ENCODE data around the gene SULT1C3.

Gene SULT1C3

DNA sequence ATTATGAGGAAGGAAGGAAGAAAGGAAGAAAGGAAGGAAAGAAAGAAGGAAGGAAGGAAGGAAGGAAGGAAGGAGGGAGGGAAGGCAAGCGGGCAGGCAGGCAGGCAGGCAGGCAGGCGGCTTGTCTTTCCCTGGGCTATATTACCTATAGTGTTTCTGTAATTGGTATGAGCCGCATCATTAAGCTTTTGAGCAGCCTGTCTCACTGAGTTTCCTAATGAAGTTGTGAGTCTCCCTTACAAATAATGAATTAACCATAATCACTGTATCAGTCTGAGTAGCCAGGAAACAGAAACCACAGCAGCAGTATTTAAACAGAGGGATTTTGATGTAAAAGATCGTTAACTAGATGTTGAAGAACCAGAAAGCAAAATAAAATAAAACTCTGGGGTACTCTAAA lies 11.8 kb upstream of the SULT1C3 start:
- no peak overlapping the region for H2AFZ ChIP-seq (ENCODE audit: low read length)
- peaks cover 8 to 10% of the 10 kb centered on the region in 2 donors for H3K9me3 ChIP-seq (replicated peaks in 1 of 2; ENCODE audit: control insufficient read depth in 2 of 2, insufficient read depth in 1 of 2, low read depth in 1 of 2, low read length in 2 of 2)
- no peak overlapping the region for H2BK120ac ChIP-seq (ENCODE audit: low read depth, low read length)
- no peaks in the 10 kb centered on the region for H3K79me1 ChIP-seq (ENCODE audit: low read depth, low read length)
- H2BK15ac ChIP-seq (ENCODE audit: low read length) = no peak overlapping the region
- no peak overlapping the region for H2BK5ac ChIP-seq (ENCODE audit: low read length)
- no peak overlapping the region for H2AK5ac ChIP-seq (ENCODE audit: low read depth, low read length)
- no peak overlapping the region for H2BK12ac ChIP-seq (ENCODE audit: low read length)
- DNase-seq (ENCODE audit: low spot score) = no peak
- H3K27ac ChIP-seq (replicated peaks; ENCODE audit: low read length) = no peak overlapping the region
- H3K4me2 ChIP-seq (ENCODE audit: insufficient read depth, low read length, poor library complexity, severe bottlenecking) = no peak overlapping the region
- H3K27me3 ChIP-seq (ENCODE audit: control insufficient read depth in 3 of 3, insufficient read depth in 3 of 3, low read depth in 1 of 3, low read length in 3 of 3) = no peaks in the 10 kb centered on the region
- no peak overlapping the region for H4K8ac ChIP-seq (ENCODE audit: low read depth, low read length)
- H4K91ac ChIP-seq (ENCODE audit: low read depth, low read length, poor library complexity) = no peak overlapping the region
- H3K23ac ChIP-seq (ENCODE audit: low read depth, low read length, poor library complexity) = no peak overlapping the region
- no peak overlapping the region for H3K18ac ChIP-seq (ENCODE audit: low read length)
- WGBS, 2 donors (ENCODE audit: extremely low coverage in 2 of 2, insufficient read length in 2 of 2, insufficient replicate concordance in 1 of 2) = no CpG with 5 or more reads among the region's 4 CpGs
- no peak overlapping the region for H3K9ac ChIP-seq (ENCODE audit: low read depth, low read length, poor library complexity)
- H3K4ac ChIP-seq (ENCODE audit: low read length) = no peak overlapping the region
- H3K36me3 ChIP-seq (replicated peaks in 1 of 2; ENCODE audit: control insufficient read depth in 2 of 2, insufficient read depth in 2 of 2, low read length in 2 of 2) = no peaks in the 10 kb centered on the region
- H3K4me1 ChIP-seq (ENCODE audit: control insufficient read depth in 2 of 2, insufficient read depth in 1 of 2, low read depth in 1 of 2, low read length in 2 of 2) = no peaks in the 10 kb centered on the region
- H3K14ac ChIP-seq (ENCODE audit: low read length) = no peak overlapping the region
- no peak overlapping the region for H3K4me3 ChIP-seq (ENCODE audit: low read length in 2 of 2)

DNA sequence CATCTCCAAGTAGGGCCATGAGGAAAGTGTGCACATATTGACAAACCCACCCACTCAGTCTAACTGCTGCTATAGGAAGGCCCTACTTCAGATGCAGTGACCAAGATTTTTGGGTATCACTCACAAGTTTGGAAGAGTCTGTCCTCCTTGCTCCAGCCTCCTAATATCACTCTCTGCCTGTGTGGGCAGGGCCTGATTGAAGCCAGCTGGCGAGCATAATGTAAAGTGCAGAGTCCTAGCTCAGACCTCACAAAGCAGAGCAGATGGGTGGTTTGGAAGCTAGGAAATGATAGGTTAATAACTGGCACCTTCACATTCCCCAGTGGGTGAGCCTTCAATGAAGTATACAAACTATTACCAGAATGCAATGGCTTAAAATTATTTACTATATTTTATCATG lies 11.2 kb upstream of the SULT1C3 start:
- no peak overlapping the region for H2BK15ac ChIP-seq (ENCODE audit: low read length)
- no peak overlapping the region for H2BK5ac ChIP-seq (ENCODE audit: low read length)
- H3K18ac ChIP-seq (ENCODE audit: low read length) = no peak overlapping the region
- no peak overlapping the region for H4K91ac ChIP-seq (ENCODE audit: low read depth, low read length, poor library complexity)
- peaks cover 6% of the 10 kb centered on the region in 2 donors for H3K9me3 ChIP-seq (replicated peaks in 1 of 2; ENCODE audit: control insufficient read depth in 2 of 2, insufficient read depth in 1 of 2, low read depth in 1 of 2, low read length in 2 of 2)
- no peak overlapping the region for H3K9ac ChIP-seq (ENCODE audit: low read depth, low read length, poor library complexity)
- H3K4ac ChIP-seq (ENCODE audit: low read length) = no peak overlapping the region
- no peak overlapping the region for H3K4me3 ChIP-seq (ENCODE audit: low read length in 2 of 2)
- no peak overlapping the region for H3K14ac ChIP-seq (ENCODE audit: low read length)
- H2BK12ac ChIP-seq (ENCODE audit: low read length) = no peak overlapping the region
- WGBS, 2 donors (ENCODE audit: extremely low coverage in 2 of 2, insufficient read length in 2 of 2, insufficient replicate concordance in 1 of 2) = no CpG with 5 or more reads among the region's 1 CpG
- H3K36me3 ChIP-seq (replicated peaks in 1 of 2; ENCODE audit: control insufficient read depth in 2 of 2, insufficient read depth in 2 of 2, low read length in 2 of 2) = no peaks in the 10 kb centered on the region
- H3K79me1 ChIP-seq (ENCODE audit: low read depth, low read length) = no peaks in the 10 kb centered on the region
- no peak overlapping the region for H3K27ac ChIP-seq (replicated peaks; ENCODE audit: low read length)
- no peaks in the 10 kb centered on the region for H3K27me3 ChIP-seq (ENCODE audit: control insufficient read depth in 3 of 3, insufficient read depth in 3 of 3, low read depth in 1 of 3, low read length in 3 of 3)
- H4K8ac ChIP-seq (ENCODE audit: low read depth, low read length) = no peak overlapping the region
- H2AFZ ChIP-seq (ENCODE audit: low read length) = no peak overlapping the region
- no peak overlapping the region for H2AK5ac ChIP-seq (ENCODE audit: low read depth, low read length)
- DNase-seq (ENCODE audit: low spot score) = no peak
- no peak overlapping the region for H2BK120ac ChIP-seq (ENCODE audit: low read depth, low read length)
- H3K4me1 ChIP-seq (ENCODE audit: control insufficient read depth in 2 of 2, insufficient read depth in 1 of 2, low read depth in 1 of 2, low read length in 2 of 2) = no peaks in the 10 kb centered on the region
- no peak overlapping the region for H3K23ac ChIP-seq (ENCODE audit: low read depth, low read length, poor library complexity)
- H3K4me2 ChIP-seq (ENCODE audit: insufficient read depth, low read length, poor library complexity, severe bottlenecking) = no peak overlapping the region

DNA sequence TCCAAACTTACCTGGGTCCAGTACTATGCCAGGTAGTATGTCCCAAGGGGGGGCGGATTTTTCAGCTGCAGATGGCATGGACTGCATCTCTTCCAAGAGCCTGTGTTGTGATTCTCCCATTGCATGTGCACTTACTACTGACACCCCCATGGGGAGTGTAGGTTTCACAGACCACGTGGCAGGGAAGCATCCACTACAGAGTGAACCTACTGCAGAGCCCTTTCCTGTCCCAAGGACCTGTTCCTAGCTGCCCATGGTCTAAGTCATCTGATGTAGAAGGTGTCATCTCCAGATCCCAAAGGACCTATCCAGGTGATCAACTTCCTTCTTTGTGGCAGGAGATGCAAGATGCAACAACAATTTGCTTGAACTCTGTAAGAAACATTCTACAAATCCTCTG lies 9.9 kb upstream of the SULT1C3 start:
- no peaks in the 10 kb centered on the region for H3K36me3 ChIP-seq (replicated peaks in 1 of 2; ENCODE audit: control insufficient read depth in 2 of 2, insufficient read depth in 2 of 2, low read length in 2 of 2)
- no peak overlapping the region for H2BK120ac ChIP-seq (ENCODE audit: low read depth, low read length)
- no peaks in the 10 kb centered on the region for H3K4me1 ChIP-seq (ENCODE audit: control insufficient read depth in 2 of 2, insufficient read depth in 1 of 2, low read depth in 1 of 2, low read length in 2 of 2)
- DNase-seq (ENCODE audit: low spot score) = no peak
- peaks cover 0 to 4% of the 10 kb centered on the region in 2 donors for H3K9me3 ChIP-seq (replicated peaks in 1 of 2; ENCODE audit: control insufficient read depth in 2 of 2, insufficient read depth in 1 of 2, low read depth in 1 of 2, low read length in 2 of 2)
- no peak overlapping the region for H3K14ac ChIP-seq (ENCODE audit: low read length)
- H3K4me2 ChIP-seq (ENCODE audit: insufficient read depth, low read length, poor library complexity, severe bottlenecking) = no peak overlapping the region
- no peak overlapping the region for H3K23ac ChIP-seq (ENCODE audit: low read depth, low read length, poor library complexity)
- no peak overlapping the region for H3K27ac ChIP-seq (replicated peaks; ENCODE audit: low read length)
- no peak overlapping the region for H3K9ac ChIP-seq (ENCODE audit: low read depth, low read length, poor library complexity)
- no peak overlapping the region for H4K8ac ChIP-seq (ENCODE audit: low read depth, low read length)
- H3K79me1 ChIP-seq (ENCODE audit: low read depth, low read length) = no peaks in the 10 kb centered on the region
- no peaks in the 10 kb centered on the region for H3K27me3 ChIP-seq (ENCODE audit: control insufficient read depth in 3 of 3, insufficient read depth in 3 of 3, low read depth in 1 of 3, low read length in 3 of 3)
- H3K18ac ChIP-seq (ENCODE audit: low read length) = no peak overlapping the region
- no peak overlapping the region for H2AFZ ChIP-seq (ENCODE audit: low read length)
- no peak overlapping the region for H3K4ac ChIP-seq (ENCODE audit: low read length)
- H2BK5ac ChIP-seq (ENCODE audit: low read length) = no peak overlapping the region
- H2AK5ac ChIP-seq (ENCODE audit: low read depth, low read length) = no peak overlapping the region
- no peak overlapping the region for H2BK12ac ChIP-seq (ENCODE audit: low read length)
- no peak overlapping the region for H4K91ac ChIP-seq (ENCODE audit: low read depth, low read length, poor library complexity)
- no peak overlapping the region for H2BK15ac ChIP-seq (ENCODE audit: low read length)
- no CpG with 5 or more reads among the region's 2 CpGs for WGBS, 2 donors (ENCODE audit: extremely low coverage in 2 of 2, insufficient read length in 2 of 2, insufficient replicate concordance in 1 of 2)
- no peak overlapping the region for H3K4me3 ChIP-seq (ENCODE audit: low read length in 2 of 2)

DNA sequence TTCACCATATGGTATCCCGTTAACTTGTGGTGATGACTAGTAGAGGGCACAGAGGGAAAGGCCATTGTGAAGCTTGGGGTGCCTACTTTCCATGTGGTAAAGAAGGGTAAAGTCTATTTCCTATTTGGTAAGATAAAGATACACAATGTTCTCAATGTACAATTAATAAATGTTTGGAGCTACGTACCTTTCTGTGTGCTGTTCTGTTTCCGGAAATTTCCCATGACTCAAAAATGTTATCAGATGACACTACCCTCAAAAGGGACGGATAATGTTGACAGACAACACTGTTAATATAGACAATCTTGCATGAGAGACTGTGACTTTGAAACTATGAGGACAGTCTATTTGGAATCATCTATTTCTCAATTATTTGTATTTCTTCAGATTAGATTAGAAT lies 4.2 kb upstream of the SULT1C3 start:
- Histone ChIP-seq H2AK5ac (ENCODE audit: low read depth, low read length) (no peak overlapping the region), H4K8ac (ENCODE audit: low read depth, low read length) (no peak overlapping the region), H3K4me3 (ENCODE audit: low read length in 2 of 2) (no peak overlapping the region), H3K23ac (ENCODE audit: low read depth, low read length, poor library complexity) (no peak overlapping the region), H4K91ac (ENCODE audit: low read depth, low read length, poor library complexity) (no peak overlapping the region), H2BK120ac (ENCODE audit: low read depth, low read length) (no peak overlapping the region), H3K27me3 (ENCODE audit: control insufficient read depth in 3 of 3, insufficient read depth in 3 of 3, low read depth in 1 of 3, low read length in 3 of 3) (no peaks in the 10 kb centered on the region), H3K36me3 (replicated peaks in 1 of 2; ENCODE audit: control insufficient read depth in 2 of 2, insufficient read depth in 2 of 2, low read length in 2 of 2) (no peaks in the 10 kb centered on the region), H2AFZ (ENCODE audit: low read length) (no peak overlapping the region), H2BK15ac (ENCODE audit: low read length) (no peak overlapping the region), H3K4me1 (ENCODE audit: control insufficient read depth in 2 of 2, insufficient read depth in 1 of 2, low read depth in 1 of 2, low read length in 2 of 2) (no peaks in the 10 kb centered on the region), H3K18ac (ENCODE audit: low read length) (no peak overlapping the region), H2BK5ac (ENCODE audit: low read length) (no peak overlapping the region), H3K4ac (ENCODE audit: low read length) (no peak overlapping the region), H3K79me1 (ENCODE audit: low read depth, low read length) (no peaks in the 10 kb centered on the region), H2BK12ac (ENCODE audit: low read length) (no peak overlapping the region), H3K9me3 (replicated peaks in 1 of 2; ENCODE audit: control insufficient read depth in 2 of 2, insufficient read depth in 1 of 2, low read depth in 1 of 2, low read length in 2 of 2) (peaks cover 0 to 5% of the 10 kb centered on the region in 2 donors), H3K9ac (ENCODE audit: low read depth, low read length, poor library complexity) (no peak overlapping the region), H3K27ac (replicated peaks; ENCODE audit: low read length) (no peak overlapping the region), H3K14ac (ENCODE audit: low read length) (no peak overlapping the region), H3K4me2 (ENCODE audit: insufficient read depth, low read length, poor library complexity, severe bottlenecking) (no peak overlapping the region)
- WGBS, 2 donors (ENCODE audit: extremely low coverage in 2 of 2, insufficient read length in 2 of 2, insufficient replicate concordance in 1 of 2) = no CpG with 5 or more reads among the region's 4 CpGs
- DNase-seq (ENCODE audit: low spot score) = no peak

Data from neuronal stem cell (in vitro differentiated cells).